ENCODE results near the gene CNOT11. TPM values are rescaled to one million over a fixed set of nuclear protein-coding genes. Genes with fewer than 3 reads are reported as not detected.

CNOT11 gene
- total and polyA plus RNA-seq, 2 donors (not counting 1 experiment from before 2014, with no cell fraction given), result 16.3 to 53.1 TPM

- H3K27ac ChIP-seq (ENCODE audit: insufficient read depth, low read length), result no peak overlapping the region
- H3K79me2 ChIP-seq (ENCODE audit: control insufficient read depth, insufficient read depth, low read length), result no peaks in the 10 kb centered on the region
- no peak overlapping the region for H3K4me3 ChIP-seq (replicated peaks in 1 of 4; ENCODE audit: control extremely low read depth in 1 of 4, insufficient read depth in 1 of 4, low read depth in 3 of 4, low read length in 4 of 4)
- no peak overlapping the region for H3K4me2 ChIP-seq (ENCODE audit: extremely low read depth, insufficient read depth, low read length)
- no peak overlapping the region for H2AFZ ChIP-seq (ENCODE audit: low read length)
- no peaks in the 10 kb centered on the region for H3K4me1 ChIP-seq (ENCODE audit: control insufficient read depth, extremely low read depth, insufficient read depth, low read length)
- no peak for DNase-seq (ENCODE audit: low read depth in 2 of 2)
- no peaks in the 10 kb centered on the region for H3K27me3 ChIP-seq (ENCODE audit: control insufficient read depth, insufficient read depth, low read length)
- no peaks in the 10 kb centered on the region for H3K9me3 ChIP-seq (ENCODE audit: control insufficient read depth, insufficient read depth, low read depth, low read length)
- H3K9ac ChIP-seq (ENCODE audit: insufficient read depth, low read length), result no peak overlapping the region
- H4K20me1 ChIP-seq (ENCODE audit: control insufficient read depth, extremely low read depth, insufficient read depth, low read length), result no peaks in the 10 kb centered on the region
- peaks cover 1% of the 10 kb centered on the region for H3K36me3 ChIP-seq (ENCODE audit: control insufficient read depth, insufficient read depth, low read length)
- no peak for TF ChIP-seq EZH2 (IDR thresholded peaks at IDR 0.05; ENCODE audit: low read length, missing control alignments)
- TF ChIP-seq CTCF (conservative IDR thresholded peaks at IDR 0.05 in 1 of 2, IDR thresholded peaks at IDR 0.05 in 1 of 2; ENCODE audit: low read depth in 1 of 2, low read length in 2 of 2), result no peak
Observed at GRCh38 chr2:101286684-101287083, 34.0 kb downstream of the CNOT11 start.

GRCh38 chr2:101287303-101287702 lies 34.6 kb downstream of the CNOT11 start:
- no peaks in the 10 kb centered on the region for H3K79me2 ChIP-seq (ENCODE audit: control insufficient read depth, insufficient read depth, low read length)

GRCh38 chr2:101290711-101291110 lies 38.0 kb downstream of the CNOT11 start:
- Histone ChIP-seq H3K27me3 (ENCODE audit: control insufficient read depth, insufficient read depth, low read length) (no peaks in the 10 kb centered on the region), H3K4me1 (ENCODE audit: control insufficient read depth, extremely low read depth, insufficient read depth, low read length) (no peaks in the 10 kb centered on the region), H3K79me2 (ENCODE audit: control insufficient read depth, insufficient read depth, low read length) (peaks cover 9% of the 10 kb centered on the region), H4K20me1 (ENCODE audit: control insufficient read depth, extremely low read depth, insufficient read depth, low read length) (no peaks in the 10 kb centered on the region), H3K4me3 (replicated peaks in 1 of 4; ENCODE audit: control extremely low read depth in 1 of 4, insufficient read depth in 1 of 4, low read depth in 3 of 4, low read length in 4 of 4) (no peak overlapping the region), H2AFZ (ENCODE audit: low read length) (no peak overlapping the region), H3K4me2 (ENCODE audit: extremely low read depth, insufficient read depth, low read length) (no peak overlapping the region), H3K9ac (ENCODE audit: insufficient read depth, low read length) (no peak overlapping the region), H3K36me3 (ENCODE audit: control insufficient read depth, insufficient read depth, low read length) (no peaks in the 10 kb centered on the region), H3K9me3 (ENCODE audit: control insufficient read depth, insufficient read depth, low read depth, low read length) (no peaks in the 10 kb centered on the region), H3K27ac (ENCODE audit: insufficient read depth, low read length) (no peak overlapping the region)
- no peak for TF ChIP-seq CTCF (conservative IDR thresholded peaks at IDR 0.05 in 1 of 2, IDR thresholded peaks at IDR 0.05 in 1 of 2; ENCODE audit: low read depth in 1 of 2, low read length in 2 of 2)
- no peak for TF ChIP-seq EZH2 (IDR thresholded peaks at IDR 0.05; ENCODE audit: low read length, missing control alignments)
- no peak for DNase-seq (ENCODE audit: low read depth in 2 of 2)

More at GRCh38 chr2:101287303-101287702, 34.6 kb downstream of the CNOT11 start:
- Histone ChIP-seq H3K27me3 (ENCODE audit: control insufficient read depth, insufficient read depth, low read length) (no peaks in the 10 kb centered on the region), H3K4me1 (ENCODE audit: control insufficient read depth, extremely low read depth, insufficient read depth, low read length) (no peaks in the 10 kb centered on the region), H4K20me1 (ENCODE audit: control insufficient read depth, extremely low read depth, insufficient read depth, low read length) (no peaks in the 10 kb centered on the region), H3K36me3 (ENCODE audit: control insufficient read depth, insufficient read depth, low read length) (no peaks in the 10 kb centered on the region), H2AFZ (ENCODE audit: low read length) (no peak overlapping the region), H3K27ac (ENCODE audit: insufficient read depth, low read length) (no peak overlapping the region), H3K4me3 (replicated peaks in 1 of 4; ENCODE audit: control extremely low read depth in 1 of 4, insufficient read depth in 1 of 4, low read depth in 3 of 4, low read length in 4 of 4) (no peak overlapping the region), H3K9ac (ENCODE audit: insufficient read depth, low read length) (no peak overlapping the region), H3K9me3 (ENCODE audit: control insufficient read depth, insufficient read depth, low read depth, low read length) (no peaks in the 10 kb centered on the region), H3K4me2 (ENCODE audit: extremely low read depth, insufficient read depth, low read length) (no peak overlapping the region)
- DNase-seq (ENCODE audit: low read depth in 2 of 2), result no peak
- TF ChIP-seq EZH2 (IDR thresholded peaks at IDR 0.05; ENCODE audit: low read length, missing control alignments) (no peak), CTCF (conservative IDR thresholded peaks at IDR 0.05 in 1 of 2, IDR thresholded peaks at IDR 0.05 in 1 of 2; ENCODE audit: low read depth in 1 of 2, low read length in 2 of 2) (no peak)
